ENCODE data around the gene GUCA2A. TPM values are rescaled to one million over a fixed set of nuclear protein-coding genes. Genes with fewer than 3 reads are reported as not detected.
A peak's percentile ranks its signal among the peaks of the same experiment; 100 is the strongest.

GUCA2A gene
- total RNA-seq, 1 experiment from 2014 or later: not detected

DNA sequence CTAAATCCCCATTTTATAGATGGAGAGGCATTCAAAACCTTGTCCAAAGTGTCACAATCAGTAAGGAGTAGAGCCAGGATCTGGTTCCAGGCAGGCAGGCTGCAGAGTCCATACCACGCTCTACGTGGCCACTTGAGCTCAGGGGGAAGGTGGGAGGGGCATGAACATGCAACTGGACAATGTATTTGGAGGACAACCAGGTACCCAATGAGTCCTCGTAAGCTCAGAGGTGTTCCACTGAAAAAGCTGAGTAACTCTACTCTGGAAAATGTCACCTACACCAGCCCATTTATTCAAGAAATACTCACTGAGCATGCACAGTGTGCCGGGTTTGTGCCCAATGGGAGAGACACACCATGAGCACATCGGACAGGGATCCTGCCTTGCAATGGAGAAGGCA is 22.6 kb downstream of the GUCA2A start:
- Histone ChIP-seq H4K5ac (ENCODE audit: insufficient read length, low read depth, low read length) (no peak overlapping the region), H4K91ac (ENCODE audit: insufficient read length, low read depth, low read length) (no peak overlapping the region), H3T11ph (ENCODE audit: low read length) (no peak overlapping the region), H3K27me3 (ENCODE audit: insufficient read depth, low read length) (no peaks in the 10 kb centered on the region), H3K79me2 (ENCODE audit: insufficient read depth, low read length) (no peaks in the 10 kb centered on the region), H2BK12ac (ENCODE audit: insufficient read length, low read depth, low read length) (no peak overlapping the region), H2BK120ac (ENCODE audit: low read depth, low read length, poor library complexity, severe bottlenecking) (no peak overlapping the region), H4K20me1 (ENCODE audit: control insufficient read depth, insufficient read depth, insufficient read length) (no peaks in the 10 kb centered on the region), H3K4ac (ENCODE audit: low read depth, low read length) (no peak overlapping the region), H2BK15ac (ENCODE audit: low read depth, low read length) (no peak overlapping the region), H3K56ac (ENCODE audit: insufficient read length, low read depth, low read length) (no peak overlapping the region), H3K27ac (ENCODE audit: insufficient read length, low read depth, low read length) (no peak overlapping the region), H3K18ac (ENCODE audit: insufficient read length, low read depth, low read length) (no peak overlapping the region), H3K9ac (ENCODE audit: extremely low read depth, insufficient read length, low read length) (no peak overlapping the region), H3K23me2 (ENCODE audit: insufficient read length, low read depth, low read length, poor library complexity, severe bottlenecking) (no peaks in the 10 kb centered on the region), H2AFZ (ENCODE audit: low read length) (no peak overlapping the region), H4K8ac (replicated peaks; ENCODE audit: insufficient read length, low read depth, low read length) (no peak overlapping the region), H3K79me1 (ENCODE audit: insufficient read depth, low read depth, low read length, poor library complexity, severe bottlenecking) (no peaks in the 10 kb centered on the region), H2AK5ac (ENCODE audit: insufficient read length, low read length) (no peak overlapping the region), H3K14ac (ENCODE audit: insufficient read depth, low read length) (no peak overlapping the region), H3K4me1 (ENCODE audit: insufficient read depth, low read length) (no peaks in the 10 kb centered on the region), H2BK20ac (ENCODE audit: low read depth, low read length, poor library complexity, severe bottlenecking) (no peak overlapping the region), H3K9me3 (ENCODE audit: control insufficient read depth, low read depth, low read length) (no peaks in the 10 kb centered on the region), H3K23ac (ENCODE audit: insufficient read length, low read depth, low read length) (no peak overlapping the region), H2BK5ac (ENCODE audit: insufficient read length, low read length) (no peak overlapping the region), H3K4me2 (ENCODE audit: insufficient read depth, insufficient read length, low read length) (no peak overlapping the region)
- H3K27ac Mint-ChIP-seq: 0 out of 7 replicates have a peak overlapping the region, but pooled peaks of 1 of the 3 experiments have one; percentile 42
- no peaks in the 10 kb centered on the region for H3K36me3 Mint-ChIP-seq (ENCODE audit: insufficient read depth in 1 of 3, low read depth in 3 of 3)
- H3K4me3 Mint-ChIP-seq: no peak overlapping the region
- TF ChIP-seq, protein P1, sequence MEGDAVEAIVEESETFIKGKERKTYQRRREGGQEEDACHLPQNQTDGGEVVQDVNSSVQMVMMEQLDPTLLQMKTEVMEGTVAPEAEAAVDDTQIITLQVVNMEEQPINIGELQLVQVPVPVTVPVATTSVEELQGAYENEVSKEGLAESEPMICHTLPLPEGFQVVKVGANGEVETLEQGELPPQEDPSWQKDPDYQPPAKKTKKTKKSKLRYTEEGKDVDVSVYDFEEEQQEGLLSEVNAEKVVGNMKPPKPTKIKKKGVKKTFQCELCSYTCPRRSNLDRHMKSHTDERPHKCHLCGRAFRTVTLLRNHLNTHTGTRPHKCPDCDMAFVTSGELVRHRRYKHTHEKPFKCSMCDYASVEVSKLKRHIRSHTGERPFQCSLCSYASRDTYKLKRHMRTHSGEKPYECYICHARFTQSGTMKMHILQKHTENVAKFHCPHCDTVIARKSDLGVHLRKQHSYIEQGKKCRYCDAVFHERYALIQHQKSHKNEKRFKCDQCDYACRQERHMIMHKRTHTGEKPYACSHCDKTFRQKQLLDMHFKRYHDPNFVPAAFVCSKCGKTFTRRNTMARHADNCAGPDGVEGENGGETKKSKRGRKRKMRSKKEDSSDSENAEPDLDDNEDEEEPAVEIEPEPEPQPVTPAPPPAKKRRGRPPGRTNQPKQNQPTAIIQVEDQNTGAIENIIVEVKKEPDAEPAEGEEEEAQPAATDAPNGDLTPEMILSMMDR (conservative IDR thresholded peaks at IDR 0.05): no peak
- WGBS (ENCODE audit: extremely low coverage, insufficient read length, low lambda C conversion rate): no CpG with 5 or more reads among the region's 5 CpGs
- H3K27me3 Mint-ChIP-seq (ENCODE audit: low read depth): no peaks in the 10 kb centered on the region; the same call in none of the 2 replicates
- no peak for DNase-seq
- H3K9me3 Mint-ChIP-seq: no peaks in the 10 kb centered on the region
- no peaks in the 10 kb centered on the region for H3K4me1 Mint-ChIP-seq

Measured in H9 (cell line).